Inflammatory macrophage treated with lipopolysaccharide for 1 hour (primary cell): ENCODE measurements around the gene CAMK4.
"Not testable (repeated sequence)": the region's sequence is repeated elsewhere in the genome, so short reads cannot be mapped to it uniquely, and the experiment has no call there.

Experiments used
- DNase-seq, 2 donors: peaks; one replicate each; pipeline ENCODE4 v3.0.0-alpha.2; 2020 to 2022

Gene CAMK4

DNA sequence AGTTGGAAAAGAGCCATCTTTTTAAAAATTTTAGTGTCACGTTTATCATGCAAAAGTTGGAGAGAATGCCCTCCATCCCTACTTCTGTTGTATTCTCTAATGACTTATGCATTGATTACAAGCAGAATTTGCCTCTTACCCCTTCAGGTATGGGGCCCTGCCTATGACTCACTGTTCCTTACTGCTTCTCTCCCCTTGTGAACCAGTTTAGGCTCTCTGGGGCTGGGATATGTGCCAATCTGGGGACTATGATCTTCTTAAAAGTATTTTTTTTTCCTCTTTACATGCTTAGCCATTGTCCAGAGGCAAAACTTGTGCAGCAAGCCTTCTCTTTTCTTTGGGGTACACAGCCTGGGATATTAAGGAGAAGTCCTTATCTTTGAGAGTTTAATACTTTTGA is 37.4 kb downstream of the CAMK4 start:
- DNase-seq = no peak

DNA sequence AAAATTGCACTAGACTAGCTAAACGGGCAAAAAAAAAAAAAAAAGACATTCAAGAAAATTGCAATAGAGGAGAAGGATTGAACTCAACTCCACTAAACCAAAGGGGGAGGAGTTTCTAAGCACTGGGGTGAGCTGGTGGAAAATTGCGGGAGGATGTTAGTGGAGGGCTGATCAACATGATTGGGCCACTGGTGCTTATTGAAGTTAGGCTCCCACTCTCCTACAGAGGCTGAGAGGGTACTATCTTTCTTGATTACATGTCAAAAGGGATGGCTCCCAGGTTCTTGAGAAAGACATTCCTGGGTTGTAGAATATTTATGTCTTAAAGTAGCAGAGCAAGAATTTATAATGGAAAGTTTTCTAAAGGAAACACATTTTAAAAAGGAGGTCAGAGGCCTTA is 38.0 kb downstream of the CAMK4 start:
- DNase-seq = no peak

DNA sequence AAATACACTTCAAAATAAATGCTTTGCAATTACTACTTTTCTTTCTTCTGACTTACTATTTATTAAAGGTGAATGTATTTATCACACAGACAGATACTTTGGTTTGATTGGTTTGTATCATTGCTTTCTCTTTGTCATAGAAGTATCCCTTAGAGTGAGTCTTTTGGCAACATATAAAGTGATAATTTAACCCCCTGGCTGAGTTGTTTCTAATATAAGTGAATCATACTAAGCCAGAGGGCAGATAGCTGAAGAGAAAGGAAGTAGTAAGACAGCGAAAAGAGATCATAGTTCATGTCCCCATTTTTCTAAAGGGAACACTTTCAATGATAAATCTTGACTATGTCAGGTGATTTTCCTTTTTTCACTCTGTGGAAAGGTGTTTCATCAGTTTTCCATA is 38.6 kb downstream of the CAMK4 start:
- DNase-seq = no peak

DNA sequence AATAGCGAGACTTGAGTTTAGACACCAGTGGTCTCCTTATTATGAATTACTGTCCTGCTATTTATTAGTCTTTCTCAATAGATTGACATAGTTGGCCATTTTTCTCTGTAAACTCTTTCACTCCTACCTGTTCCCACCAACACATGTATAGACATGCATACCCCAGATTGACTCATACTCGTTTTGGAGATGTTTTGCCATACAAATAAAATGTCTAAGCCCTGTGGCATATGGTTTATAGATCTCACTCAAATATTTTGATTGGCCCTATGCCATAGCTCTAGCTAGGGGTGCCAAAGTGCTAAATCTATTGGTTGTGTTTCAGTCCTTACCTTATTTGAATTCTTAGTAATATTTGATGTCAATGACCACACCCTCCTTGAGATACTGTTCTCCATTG is 42.3 kb downstream of the CAMK4 start:
- DNase-seq = no peak

DNA sequence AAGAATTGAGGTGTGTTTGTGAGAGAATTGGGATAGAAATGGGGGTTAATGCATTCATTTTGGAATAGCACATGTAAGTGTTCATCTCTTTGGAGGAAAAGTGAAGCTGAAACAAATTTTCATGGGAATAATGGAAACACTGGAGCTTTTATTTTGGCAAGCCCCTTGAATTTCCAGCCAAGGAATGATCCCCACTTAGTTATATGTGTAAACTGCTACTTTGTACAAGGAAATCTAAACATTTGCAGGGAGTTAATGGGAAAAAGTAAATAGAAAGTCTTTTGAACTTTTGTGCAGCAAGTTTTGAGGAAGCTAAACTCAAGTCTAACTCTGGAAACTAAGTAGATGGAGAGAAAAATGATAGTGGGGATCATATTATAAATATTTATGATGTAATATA is 44.1 kb downstream of the CAMK4 start:
- no peak for DNase-seq

DNA sequence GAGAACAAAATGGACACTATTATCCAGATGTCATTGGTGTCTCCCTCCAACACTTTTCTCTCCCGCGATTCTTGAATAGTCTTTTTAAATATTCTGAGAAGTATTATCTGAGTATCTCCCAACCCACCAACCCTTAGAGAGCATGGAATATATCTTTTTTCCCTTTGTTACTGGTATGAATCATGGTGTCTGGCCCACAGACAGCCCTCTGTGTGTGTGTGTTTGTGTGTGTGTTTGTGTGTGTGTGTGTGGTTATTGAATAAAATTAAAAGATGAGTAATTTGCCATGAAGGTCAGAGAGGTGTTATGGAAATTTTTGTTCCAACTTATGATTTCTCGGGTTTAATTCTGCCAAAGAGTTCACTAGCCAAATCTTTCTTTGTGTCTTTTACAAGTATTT is 47.7 kb downstream of the CAMK4 start:
- no peak for DNase-seq

DNA sequence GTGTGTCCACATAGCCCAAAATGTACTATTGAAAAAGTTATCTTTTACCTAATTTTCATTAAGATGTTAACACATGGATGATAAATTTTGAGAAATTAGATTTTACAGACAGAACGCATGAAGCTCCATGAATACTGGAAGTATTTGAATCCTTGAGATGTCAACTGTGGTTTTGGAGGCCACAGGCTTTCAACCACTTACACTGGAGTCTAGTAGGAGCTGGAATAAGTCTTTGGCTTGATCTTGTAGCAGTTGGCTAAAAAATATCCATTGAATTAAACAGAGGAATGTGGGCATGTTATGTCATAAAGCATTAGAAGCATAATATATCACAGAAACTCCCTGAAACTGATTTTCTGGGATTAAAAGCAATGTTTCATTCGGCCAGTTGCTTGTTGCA is 52.9 kb downstream of the CAMK4 start:
- no peak for DNase-seq

DNA sequence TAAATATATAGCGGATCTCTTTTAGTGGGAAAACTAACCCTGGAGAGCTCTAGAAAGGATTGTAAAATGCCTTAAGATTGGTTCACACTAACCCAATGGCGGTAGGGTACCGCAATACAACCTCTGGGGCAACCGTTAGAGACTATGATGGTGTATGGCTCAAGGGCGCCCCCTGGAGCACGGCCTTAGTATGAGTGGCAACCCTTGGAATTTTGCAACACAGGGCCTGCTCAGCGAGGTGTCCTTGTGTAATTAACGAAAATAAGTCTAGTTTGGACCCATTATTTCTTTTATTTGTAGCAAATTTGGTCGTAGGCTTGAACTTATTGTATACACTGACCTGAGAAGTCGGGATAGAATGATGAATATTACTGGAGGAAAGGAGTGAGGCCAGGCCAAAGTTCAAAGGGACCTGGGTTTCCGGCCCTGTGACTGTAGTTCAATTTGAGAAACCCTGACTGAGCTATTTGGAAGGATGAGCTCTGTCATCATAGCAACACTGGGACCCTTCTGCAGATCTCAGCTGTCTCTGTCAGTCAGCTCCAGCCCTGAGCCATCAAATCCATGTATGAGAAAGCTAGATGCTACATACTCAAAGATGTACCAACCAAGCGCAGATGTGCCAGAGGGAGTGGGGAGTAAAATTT is 54.8 kb downstream of the CAMK4 start:
- DNase-seq = peak; percentile 18 to 80

DNA sequence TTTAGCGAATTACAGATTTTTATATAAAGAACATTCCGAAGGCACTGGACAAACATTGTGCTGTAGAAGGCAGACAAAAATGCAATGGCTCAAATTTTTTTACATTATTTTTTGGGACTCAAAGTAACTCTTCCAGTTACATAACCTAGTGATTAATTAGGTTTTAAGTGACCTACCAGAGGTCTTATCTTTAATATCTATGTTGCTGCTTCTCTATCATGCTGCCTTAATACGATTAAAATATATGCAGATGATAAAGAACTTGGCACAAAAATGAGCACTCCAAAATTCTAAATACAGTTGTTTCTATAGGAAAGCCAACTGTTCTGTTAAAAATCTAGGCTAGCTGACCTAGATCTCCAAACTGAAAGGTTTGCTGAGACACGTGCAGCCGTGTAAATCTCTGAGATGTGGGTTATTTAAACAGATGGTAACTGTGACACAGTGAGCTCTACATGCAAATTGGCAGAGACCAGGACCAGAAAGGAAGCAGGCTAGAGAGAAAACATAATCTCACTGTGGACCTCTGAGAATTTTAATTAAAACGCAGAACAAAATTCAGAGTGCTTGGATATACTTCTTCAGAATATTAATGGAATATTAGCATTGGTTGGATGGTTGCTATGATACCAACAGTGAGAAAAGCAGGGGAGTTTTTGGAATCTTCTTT is 56.2 kb downstream of the CAMK4 start:
- no peak for DNase-seq

DNA sequence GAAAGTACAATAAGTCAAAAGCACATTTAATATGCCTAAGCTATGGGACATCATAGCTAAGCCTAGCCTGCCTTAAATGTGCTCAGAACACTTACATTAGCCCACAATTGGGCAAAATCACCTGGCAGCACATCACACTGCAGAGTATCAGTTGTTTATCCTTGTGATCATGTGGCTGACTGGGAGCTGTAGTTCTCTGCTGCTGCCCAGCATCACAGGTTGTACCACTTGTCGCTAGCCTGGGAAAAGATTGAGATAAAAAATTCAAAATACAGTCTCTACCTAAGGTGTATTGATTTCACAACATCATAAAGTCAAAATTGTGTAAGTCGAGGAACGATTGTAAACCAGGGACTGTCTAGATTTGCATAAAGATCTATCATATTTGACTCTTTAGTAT is 58.6 kb downstream of the CAMK4 start:
- DNase-seq = no peak

DNA sequence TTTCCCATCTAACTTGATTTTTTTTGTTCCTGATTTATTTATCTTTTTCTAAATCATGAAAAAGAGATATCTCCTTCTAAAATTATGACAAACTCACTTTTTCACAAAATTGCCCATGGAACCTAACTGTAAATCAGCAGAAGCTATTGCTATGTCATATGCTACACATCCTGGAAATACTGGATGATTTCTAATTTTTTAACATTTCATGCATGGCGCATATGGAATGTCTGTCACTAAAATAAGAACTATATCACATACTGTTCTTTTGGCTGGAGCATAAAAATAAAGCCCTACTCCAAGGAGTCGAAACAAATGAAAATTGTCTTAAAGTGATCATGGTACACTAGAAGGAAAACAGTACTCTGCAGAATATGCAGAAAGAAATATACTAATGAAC is 60.6 kb downstream of the CAMK4 start:
- no peak for DNase-seq

DNA sequence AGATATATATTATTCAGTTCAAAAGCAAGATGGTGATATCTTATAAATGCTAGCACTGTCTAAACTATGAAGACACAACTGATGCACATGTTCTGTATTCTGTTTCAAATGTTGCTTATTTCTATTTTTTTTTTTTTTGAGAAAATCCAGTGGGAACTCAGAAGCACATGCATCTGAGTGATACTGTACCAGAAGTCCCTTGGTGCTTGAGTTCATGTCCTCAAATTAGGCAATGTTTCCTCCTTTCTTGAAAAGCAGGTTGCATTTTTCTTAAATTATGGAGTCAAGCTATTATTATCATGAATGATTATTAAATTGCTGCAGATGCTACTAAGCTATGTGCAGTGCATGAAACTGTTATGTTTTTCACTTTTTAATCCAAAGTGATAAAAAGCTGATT is 70.4 kb downstream of the CAMK4 start:
- no peak for DNase-seq

DNA sequence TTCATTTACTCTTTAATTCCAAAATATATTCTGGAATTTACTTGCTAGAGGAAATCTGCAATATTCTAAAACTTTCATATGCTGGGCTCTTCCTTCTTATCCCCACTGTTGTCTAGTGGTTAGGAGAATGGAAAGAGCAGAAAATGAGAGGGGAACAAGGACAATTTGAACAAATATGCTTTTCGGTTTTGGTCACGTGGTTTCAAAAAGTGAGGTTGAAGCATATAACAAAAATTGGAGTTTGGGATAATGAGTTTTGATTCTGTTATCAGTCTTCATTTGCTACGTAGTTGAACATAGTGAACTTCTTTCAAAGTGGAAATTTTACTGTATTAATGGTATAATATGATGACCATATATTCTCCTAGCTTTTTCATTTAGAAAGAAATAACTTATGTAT is 71.5 kb downstream of the CAMK4 start:
- DNase-seq = no peak

DNA sequence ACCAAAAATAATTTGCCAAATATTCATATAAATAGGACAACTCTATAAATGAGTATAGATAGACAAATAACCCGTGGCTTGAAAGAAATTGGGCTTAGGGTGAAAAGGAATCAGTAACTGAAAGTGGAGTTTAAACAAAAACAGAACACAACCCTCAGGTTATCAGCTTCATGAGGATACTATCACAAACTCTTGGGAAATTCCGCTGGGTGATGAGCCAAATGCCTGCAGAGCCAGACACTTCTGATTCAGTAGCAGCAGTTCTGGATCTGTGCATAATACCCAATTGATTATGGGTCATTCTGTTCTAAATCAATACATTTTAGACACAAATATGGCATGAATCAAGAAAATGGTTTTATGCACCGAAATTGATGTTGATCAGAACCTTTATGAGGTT is 72.4 kb downstream of the CAMK4 start:
- DNase-seq = no peak

DNA sequence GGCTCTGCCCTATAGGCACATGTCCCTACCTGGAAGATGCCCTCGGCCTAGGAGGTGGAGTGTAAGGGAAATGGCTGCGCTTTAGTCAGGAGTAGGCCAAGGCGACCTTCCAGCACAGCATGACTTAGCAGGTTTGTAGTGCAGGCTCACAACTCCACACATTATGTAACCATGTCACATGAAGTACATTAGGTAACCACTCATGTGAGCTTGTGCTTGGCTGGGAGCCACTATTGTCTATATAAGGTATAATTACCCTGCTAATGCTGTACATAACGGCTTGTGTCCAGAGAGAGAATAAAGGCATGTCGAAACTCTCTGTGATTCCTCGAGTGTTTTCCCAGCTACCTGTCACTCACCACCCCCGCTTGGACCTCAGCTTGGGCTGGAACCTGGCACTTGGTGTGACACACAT is 74.9 kb downstream of the CAMK4 start:
- no peak for DNase-seq

DNA sequence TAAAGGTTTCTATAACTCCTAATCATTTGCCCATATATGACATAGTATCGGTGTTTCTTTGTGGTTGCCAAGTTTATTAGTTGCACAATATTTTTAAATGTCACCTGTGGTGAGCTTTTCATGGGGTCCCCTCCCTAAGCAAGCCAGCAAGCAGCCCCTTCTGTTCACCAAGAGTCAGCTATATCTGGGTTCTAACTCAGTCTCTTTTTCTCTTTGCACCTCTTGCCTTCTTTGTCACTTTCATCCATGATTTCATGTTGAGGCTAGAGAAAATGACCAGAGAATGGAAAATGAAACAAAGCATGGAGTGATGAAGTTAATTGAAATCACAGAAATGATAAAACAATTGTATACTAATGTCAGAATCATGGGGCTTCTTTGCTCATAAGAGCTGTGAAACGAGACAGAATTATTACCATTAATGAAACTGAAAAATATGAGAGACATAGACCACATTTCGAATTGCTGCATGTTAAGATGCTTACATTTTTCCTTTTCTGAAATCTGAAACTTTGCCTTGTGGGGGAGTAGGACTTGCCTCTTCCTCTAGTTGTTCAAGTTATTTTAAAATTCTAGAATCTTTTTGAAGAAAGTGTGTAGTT is 75.7 kb downstream of the CAMK4 start:
- DNase-seq = no peak

DNA sequence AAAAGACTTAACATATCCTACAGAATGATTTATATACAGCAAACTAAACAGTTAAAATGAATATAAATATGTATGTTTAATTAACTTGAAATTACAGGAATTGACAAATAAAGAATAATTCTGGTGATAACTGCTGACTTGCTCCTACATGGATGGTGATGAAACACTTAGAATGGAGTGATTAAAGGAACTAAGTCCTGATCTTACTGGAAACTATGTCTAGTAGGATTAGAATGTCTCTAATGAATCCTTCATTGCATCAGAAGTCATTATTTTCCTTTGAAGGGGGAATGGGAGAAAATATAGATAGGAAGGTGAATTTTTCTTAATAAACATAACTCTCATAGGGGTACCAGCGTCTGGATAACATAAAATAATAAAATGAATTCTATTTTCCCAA is 77.1 kb downstream of the CAMK4 start:
- no peak for DNase-seq

DNA sequence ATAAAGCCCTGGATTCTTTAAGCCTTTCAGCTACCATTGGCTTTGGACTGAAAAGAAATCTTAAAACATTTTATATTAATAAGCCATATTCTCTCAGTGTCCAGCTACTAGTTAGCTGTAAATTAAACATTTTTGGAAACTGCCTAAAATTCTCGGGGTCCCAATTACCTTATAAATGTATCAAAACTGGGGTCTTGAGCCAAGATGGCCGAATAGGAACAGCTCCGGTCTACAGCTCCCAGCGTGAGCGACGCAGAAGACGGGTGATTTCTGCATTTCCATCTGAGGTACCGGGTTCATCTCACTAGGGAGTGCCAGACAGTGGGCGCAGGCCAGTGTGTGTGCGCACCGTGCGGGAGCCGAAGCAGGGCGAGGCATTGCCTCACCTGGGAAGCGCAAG is 77.9 kb downstream of the CAMK4 start:
- not testable (repeated sequence) for DNase-seq

DNA sequence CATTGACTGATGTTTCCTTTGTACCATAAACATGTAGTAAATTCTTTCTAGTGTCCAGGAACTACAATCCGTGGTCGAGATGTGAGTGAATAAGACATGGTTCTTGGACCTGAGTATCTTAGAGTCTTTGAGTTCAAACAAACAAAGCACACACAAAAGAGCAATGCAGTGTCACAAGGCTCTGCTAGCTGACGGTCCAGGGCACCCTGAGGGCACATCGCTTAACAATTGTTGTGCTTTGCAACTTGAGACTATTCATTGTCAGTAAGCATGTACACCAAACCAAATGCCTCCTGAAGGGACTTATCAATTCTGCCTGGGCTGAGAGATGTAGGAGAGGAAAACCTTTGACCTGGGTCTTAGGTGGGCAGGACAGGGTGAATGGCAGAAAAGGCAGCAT is 84.8 kb downstream of the CAMK4 start:
- DNase-seq = no peak

DNA sequence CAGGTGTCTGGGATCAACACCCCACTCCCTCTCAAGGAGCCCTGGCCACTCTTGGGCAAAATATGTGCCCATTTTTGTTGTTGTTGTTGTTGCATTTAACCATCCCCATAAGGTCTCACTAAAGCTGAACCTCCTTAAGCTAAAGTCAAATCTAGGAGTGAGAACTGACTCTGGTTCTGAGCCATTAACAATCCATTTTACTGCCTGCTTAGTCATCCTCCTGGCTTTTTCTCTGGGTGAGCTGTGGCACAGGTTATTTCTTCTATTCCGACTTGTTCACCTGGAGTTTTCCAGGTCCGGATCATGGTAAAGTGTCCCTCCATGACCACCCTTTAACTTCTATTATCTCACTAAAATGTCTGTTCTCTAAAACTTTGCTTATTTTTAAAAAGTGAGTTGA is 85.2 kb downstream of the CAMK4 start:
- no peak for DNase-seq

DNA sequence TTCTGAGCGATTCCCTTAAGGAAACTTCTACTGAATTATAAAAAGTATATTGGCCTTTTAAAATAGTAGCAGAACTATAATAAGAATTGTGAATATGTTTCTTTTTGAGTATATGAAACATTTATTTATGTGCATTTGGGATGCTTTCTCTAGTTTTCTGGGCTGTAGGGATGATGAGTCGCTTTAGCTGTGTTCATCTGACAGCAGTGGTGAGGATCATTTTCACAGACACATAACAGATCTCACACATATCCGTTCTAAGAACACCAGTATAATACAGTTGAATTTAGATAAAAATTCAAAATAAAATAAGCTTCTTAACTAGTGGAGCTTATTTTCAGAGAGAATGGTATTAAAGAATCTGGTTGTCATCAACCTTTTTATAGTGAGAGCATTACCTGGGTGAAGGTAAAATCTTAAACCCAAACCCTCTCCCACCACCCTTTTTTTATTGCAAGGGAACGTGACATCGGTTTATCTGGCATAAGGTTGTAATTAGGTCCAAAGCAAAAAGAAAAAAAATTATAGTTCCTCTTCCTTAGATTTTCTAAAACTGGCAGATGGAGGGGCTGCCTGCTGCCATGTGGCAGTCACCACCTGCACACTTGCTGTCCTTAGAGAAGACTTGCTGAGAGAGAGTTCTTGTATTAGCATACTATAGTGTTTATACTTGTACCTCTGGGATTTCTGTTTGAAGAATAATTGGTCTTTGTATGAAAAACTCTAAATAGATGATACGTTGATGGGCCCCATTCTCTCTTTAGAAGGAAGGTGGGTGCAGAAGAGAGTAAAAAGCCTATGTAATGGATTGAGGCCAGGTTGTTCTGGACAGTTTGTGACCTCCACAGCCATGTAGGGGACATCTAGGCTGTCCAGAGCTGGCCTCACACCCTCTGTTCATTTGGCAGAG is 86.8 kb downstream of the CAMK4 start:
- no peak for DNase-seq

DNA sequence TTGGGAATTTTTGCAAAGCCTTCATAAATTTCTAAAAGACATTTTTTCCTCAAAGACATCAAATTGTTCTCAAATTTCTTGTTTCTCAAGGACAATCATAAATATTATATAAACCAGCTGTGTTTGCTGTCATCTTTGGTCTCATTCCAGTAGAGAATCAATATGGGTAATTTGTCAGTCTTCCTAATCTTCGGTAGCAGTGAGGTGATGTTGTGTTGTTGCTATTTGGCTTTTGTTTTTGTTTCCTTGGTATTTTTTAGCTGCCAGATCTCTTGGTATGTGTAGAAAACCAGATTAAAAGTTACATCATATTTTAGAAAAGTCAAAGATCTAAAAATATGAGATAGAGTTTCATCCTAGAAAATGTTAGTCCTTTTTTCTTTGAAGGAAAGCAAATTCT is 87.5 kb downstream of the CAMK4 start:
- no peak for DNase-seq

DNA sequence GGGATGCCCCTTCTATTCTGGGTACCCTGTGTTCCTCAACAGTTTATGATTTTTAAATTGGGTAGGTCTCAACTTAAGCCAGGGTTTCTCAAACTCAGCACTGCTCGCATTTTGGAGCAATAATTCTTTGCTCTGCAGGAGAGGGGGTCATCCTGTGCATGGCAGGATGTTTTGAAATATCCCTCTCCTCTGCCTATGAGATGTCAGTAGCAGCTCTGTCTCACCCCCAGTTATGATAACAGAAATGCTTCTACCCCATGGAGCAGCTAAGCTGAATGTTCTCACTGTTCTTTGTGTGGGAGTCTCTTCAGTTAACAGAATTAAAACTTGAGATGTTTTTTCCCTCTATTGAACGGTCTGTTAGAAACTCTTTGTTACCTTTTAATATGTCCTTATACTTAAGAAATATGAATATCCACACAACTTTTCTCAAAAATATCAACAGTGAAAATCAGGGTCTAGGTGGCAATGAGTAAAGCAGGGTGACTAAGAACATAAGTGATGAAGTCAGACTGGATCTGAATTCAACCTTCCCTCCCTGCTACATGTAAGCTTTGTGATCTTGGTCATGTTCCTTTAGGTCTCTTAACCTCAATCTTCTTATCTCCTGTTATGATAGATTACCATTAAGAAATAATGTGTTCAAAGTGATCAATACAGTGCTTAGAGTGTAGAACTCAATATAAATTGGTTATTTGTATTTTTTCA is 89.0 kb downstream of the CAMK4 start:
- DNase-seq = no peak
